COR-L47 (cell line): Measurements from ENCODE around the gene SCLY.
A peak's percentile ranks its signal among the peaks of the same experiment; 100 is the strongest.
"Not testable (repeated sequence)": the region's sequence is repeated elsewhere in the genome, so short reads cannot be mapped to it uniquely, and the experiment has no call there.

Experiments used
- DNase-seq: peaks from one replicate; lab custom pipeline; 2025; lab: John Stamatoyannopoulos, UW

SCLY gene, protein sequence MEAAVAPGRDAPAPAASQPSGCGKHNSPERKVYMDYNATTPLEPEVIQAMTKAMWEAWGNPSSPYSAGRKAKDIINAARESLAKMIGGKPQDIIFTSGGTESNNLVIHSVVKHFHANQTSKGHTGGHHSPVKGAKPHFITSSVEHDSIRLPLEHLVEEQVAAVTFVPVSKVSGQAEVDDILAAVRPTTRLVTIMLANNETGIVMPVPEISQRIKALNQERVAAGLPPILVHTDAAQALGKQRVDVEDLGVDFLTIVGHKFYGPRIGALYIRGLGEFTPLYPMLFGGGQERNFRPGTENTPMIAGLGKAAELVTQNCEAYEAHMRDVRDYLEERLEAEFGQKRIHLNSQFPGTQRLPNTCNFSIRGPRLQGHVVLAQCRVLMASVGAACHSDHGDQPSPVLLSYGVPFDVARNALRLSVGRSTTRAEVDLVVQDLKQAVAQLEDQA

DNA sequence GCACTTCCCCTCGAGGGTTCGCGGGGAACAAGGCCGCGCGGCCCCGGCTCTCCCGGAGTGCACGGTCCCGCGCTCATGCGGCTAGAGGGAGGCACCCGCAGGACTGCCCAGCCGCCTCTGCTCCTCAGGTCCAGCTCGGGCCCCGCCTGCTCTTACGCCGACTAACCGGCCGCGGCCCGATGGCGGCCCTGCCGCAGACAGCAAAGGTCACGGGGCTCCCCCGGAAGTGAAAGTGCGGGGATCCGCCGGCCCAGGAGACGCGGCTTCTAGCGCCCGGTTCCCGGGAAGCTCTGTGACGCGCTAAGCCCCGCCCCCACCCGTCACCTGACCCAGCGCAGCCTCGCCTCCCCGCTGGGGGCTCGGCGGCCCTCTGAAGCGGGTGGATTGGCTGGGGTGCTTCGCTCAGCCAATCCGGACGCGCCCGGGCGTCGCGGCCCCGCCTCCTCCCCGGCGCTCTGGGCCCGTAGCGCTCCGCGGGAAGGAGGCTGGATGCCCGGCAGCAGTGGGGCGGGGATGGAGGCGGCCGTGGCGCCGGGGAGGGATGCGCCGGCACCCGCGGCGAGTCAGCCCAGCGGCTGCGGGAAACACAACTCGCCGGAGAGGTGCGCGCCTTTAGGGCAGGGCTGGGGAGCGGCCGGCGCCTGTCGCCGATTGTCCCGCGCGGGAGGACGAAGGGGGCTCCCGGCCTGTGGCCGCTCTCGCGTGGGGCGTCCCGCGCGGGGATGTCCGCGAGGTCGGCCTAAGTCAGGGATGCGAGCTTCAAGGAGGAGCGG lies at the start of gene SCLY:
TSS of gene SCLY (plus strand) at position 460 of the 773 bp plus-strand sequence. CDS start at position 514, 54 bp downstream.
- peak; percentile 81 for DNase-seq

DNA sequence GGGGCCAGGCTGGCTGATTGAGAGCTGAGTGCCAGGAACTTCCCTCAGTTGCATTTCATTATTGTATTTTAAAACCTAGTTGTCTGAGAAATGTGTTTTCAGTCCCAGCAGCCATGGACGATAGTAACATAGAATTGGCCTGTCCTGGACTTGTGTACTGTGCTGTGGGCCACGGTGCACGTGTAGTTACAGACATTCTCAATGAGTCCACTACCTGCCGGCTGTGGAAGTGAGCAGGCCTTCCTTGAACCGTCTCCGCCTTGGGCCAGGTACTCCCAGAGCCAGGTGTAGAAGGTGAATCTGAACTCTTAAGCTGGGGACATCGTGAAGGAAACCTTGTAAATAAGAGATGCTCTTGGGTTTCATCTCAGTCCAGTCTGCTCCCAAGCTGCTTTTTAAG lies 47.0 kb upstream of the SCLY start:
- no peak for DNase-seq

DNA sequence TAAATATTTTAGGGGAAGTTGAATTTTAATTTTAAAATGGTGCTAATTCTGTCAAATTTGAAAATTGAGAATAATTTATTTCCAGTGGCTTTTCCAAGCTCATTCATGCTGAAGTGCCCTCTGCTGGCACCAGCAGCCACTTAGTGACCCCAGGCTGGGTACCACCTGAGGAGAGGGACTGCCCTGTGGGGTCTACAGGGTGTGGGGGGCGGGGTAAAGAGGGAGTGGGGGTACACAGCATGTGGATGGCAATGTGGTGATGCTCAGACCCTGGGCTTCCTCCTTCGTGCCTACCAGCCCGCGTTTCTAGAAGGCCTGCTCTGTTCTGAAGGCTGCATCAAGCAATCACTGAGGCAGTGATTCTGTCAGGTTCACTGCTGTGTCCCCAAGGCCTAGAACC lies 45.1 kb upstream of the SCLY start:
- no peak for DNase-seq

DNA sequence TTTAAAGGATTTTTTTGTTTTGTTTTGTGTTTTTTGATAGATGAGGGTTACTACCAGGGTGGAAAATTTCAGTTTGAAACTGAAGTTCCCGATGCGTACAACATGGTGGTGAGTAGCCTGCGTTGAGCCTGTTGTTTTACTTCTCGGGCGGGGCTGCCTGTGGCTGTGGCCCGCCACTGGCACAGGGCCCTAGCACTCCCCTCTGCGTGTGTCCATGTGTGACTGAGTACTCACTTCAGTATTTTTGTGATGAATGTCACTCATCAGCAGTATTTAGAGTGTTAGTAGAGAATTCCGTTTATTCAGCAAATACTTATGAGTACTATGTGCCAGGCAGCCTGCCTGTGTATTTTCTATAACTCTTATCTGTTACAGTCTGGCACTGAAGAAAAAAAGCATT lies 44.3 kb upstream of the SCLY start:
- DNase-seq: no peak

DNA sequence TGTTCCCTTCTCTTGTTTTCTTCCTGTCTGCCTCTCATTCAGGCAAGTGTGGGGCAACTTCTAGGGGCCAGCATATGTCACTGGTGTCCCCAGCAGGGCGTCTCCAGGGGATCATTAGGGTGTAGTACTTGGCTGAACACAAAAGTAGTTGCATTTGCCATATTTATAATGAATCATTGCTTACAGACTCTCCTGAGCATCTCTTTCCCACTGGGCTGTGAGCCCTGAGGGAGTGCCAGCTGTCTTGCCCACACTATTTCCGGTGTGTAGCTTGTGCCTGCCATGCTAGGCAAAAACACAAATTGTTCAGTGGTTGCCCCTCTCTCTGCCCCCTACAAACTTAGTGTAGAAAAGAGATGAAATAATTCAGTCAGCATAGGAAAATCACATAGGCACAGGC lies 40.8 kb upstream of the SCLY start:
- DNase-seq: no peak

DNA sequence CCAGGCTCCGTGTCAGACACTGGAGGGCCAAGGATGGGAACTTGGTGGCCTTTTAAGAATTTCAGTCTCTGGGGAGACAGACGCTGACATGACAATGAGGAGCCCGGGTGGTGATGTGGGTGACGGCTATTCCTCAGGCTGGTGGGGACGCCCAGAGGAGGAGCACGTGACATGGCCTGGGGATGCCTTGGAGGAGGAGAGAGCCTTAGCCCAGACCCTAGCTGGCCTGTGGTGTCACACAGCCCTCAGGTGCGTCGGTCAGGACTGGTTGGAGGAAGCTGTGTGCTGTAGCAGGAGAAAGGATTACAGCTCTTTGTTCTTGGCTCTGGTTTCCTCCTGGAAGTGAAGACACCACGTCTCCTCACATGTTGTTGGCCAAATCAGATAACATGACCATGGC lies 40.0 kb upstream of the SCLY start:
- no peak for DNase-seq

DNA sequence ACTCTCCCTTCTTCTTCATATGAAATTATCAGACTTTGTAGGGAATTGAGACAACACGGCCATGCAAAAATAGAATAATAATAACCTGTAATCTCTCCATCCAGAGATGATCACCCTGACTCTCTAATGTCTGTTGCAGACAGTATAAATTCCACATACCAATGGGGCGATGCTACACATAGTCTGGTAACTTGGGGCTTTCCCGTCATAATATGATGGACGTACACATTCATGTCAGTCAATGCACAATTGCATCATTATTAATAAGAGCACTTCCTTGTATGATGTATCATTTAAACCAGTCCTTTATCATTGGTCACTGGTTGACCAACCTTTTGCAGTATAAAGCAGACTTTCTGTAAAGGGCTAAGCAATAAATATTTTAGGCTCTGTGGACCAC lies 39.5 kb upstream of the SCLY start:
- no peak for DNase-seq

DNA sequence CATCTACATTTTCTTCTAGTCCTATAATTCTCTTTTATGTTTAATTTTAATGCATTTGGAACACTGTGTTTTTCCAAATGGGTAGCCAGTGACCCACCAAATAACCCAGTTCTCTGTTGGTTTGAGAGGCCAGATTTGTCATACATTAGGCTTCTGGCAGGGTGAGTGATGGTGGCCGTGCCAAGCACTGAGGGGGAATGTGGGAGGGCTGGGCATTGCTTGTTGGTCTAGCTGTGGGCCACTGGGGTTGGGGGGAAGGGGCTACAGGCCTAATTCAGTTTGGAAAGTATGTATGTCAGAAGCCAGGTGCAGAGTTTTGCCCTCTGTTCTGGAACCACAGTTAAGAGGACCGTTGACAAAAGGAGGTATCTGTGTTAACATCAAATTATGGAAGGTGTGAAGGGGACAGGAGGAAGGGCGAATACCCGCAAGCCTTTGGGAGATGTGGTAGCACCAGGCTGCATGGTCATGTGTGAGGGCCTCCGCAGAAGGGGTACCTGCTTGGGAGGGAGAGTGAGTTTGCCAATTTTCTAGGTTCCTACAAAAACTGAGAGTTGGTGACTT lies 38.1 kb upstream of the SCLY start:
- DNase-seq: no peak

DNA sequence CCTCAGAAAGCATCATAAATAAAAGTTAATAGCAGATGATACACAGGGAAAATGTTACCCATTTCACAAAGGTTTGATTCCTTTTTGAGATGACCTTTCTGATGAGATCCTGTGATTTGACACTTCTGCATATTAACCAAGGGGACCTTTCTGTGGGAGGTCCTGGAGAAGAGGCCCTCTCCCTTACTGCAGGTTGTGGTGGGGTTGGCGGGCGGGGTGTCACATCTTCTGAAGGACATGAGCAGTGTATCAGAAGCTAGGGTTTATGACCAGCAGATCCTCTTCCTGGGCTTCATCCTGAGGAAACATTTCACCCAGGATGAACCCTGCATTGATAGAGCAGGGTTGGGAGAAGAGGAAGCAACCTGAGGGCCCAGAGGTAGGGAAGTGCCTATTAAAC lies 37.2 kb upstream of the SCLY start:
- no peak for DNase-seq

DNA sequence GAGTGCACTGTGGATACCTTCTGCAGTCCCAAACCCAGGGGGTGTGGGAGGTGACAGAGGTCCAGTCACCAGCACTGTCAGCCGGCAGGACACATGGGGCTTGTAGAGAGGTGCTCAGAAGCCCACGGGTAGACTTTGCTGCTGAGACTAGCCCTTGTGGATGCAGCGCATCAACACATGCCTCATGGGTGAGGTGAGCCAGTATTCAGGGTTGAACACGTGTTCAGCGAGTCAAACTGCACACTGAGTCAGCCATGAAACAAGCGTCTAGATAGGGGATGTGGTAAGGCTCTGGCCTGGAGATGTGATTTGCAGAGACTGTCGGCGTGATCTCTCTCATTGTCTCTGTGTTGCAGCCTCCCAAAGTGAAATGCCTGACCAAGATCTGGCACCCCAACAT lies 35.8 kb upstream of the SCLY start:
- no peak for DNase-seq

DNA sequence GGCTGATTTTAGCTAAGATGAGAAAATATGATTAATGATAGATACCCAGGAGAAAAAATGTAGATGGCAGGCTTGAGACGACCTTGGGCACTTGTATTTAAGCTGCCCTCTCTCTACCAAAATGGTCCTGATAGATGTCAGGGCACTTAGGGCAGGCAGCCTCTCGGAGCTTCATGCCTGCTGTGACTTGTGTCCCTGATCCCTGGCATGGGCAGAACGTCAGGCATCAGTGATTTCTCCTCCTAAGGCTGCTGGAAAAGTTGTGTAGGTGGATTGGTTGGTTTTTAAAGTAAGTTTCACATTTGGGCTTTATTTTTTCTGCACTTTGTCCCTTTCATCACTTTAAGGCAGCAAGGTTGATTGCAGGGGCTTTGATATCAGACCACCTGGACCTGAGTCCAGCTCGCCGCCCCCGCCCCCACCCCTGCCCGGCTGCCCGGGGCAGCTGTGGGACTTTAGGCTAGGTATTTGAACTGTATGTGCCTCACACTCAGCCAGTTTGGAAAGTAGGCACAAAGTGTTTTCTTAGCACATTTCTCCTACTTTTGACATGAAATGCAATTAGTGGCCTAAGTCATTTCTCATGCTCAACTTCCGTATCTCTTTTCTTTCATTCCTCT lies 35.0 kb upstream of the SCLY start:
- DNase-seq: no peak

DNA sequence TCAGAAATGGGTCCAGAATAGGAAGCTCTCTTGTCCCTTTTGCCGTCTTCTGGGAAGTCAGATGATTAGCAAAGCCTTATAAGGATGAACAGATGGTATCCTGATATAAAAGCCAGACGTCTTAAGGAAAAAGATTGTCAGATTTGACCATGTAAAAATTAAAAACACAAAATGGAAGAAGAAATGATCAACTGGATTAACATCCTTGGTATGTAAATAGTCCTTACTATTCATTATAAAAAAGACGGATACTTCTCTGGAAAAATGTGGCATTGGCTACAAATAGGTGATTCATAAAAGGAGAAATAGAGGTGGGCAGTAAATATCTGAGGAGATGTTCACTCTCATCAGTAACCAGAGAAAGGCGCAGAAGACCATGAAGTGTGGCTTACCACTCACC lies 33.7 kb upstream of the SCLY start:
- DNase-seq: no peak

DNA sequence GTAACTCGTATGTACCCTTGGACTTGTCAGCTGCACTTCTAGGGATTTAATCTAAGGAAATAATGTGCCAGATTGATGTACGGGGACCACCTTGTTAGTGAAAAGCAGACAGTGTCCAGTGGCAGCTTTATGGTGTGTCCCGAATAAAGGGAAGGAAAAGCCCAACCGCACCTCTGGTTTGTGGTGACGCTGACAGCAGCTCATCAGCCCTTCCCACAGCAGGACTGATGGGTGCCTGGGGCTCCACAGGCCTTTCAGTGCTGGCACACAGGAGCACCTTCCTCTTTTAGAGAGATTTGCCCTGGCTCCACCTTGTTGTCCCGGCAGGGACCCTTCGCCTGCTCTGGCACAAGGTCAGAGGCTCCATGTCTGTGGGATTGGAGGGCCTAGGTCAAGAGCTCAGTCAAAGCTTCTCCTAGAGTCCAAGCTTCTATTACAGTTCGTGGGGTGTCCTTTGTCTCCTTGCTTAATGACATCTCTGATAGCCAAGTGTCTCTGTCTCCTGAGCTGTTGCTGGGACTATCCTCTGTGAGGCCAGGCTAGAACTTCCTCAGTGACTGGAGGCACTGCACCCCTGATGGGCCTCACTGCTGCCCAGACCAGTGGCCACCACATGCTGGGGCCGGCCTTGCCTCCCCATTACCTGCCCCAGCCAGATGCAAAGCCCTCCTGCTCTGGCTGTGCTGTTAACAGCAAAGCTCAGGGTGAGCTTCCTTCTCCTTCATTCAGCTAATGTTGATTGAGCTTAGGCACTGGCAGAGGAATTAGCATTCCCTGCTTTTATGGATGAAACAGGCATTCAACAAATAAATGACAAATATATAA lies 33.0 kb upstream of the SCLY start:
- no peak for DNase-seq

DNA sequence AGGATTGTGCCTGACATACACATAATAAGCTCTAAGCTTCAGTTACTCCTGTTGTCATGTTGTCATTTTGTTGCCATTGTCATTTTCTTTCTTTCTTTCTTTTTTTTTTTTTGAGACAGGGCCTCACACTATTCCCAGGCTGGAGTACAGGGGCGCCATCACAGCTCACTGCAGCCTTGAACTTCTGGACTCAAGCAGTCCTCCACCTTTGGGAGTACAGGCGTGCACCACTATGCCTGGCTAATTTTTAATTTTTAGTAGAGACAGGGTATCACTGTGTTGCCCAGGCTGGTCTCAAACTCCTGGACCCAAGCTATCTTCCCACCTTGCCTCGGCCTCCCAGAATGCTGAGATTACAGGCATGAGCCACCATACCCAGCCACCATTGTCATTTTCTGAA lies 30.9 kb upstream of the SCLY start:
- no peak for DNase-seq

DNA sequence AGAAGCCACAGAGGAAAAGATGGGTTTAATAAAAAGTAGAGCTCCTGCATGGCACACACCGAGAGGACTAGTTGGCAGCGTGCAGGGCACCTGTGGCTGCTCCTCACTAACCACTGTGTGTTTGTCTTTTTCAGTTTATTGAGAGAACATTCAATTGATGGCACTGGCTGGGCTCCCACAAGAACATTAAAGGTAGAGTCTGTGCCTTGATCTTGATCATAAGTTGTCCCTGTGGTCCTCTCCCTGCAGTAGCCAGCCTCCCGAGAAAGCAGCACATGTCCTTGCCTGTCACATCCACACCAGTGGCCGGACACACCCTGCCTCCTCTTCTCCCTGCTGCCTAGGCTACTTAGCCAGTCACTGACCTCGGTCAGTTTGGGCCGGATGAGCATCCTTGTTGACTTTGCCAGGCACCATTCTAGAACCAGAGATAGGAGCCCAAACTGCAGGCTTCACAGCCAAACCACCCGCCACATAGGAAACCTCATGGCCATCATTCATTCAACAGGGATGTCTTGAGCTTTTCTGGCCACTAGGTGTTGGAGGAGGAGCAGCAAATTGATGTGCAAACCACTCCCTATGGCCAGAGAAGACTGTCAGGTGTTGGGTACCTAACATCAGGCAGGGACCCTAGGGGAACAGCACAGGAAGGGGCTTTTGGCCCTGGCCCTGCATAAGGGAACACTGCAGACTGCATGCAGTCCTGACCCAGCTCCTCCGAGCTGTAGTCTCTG lies 30.2 kb upstream of the SCLY start:
- no peak for DNase-seq

DNA sequence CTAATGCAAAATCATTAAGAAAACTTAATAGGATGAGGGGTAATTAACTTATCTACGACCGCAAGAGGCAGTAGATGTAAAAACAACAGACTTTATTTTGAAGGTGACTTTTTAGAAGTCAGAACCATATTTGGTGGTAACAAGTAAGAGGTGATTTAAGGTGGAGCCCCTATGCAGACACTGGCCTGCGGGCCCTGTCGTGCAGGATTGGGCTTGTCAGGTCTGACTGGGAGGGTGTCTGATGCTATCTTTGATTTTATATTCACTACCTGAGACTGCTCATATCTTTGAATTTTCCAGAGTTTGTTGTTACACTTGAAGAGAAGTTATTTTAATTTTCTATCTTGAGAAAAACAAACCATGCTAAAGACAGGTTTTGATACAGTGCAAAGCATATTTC lies 29.1 kb upstream of the SCLY start:
- DNase-seq: no peak

DNA sequence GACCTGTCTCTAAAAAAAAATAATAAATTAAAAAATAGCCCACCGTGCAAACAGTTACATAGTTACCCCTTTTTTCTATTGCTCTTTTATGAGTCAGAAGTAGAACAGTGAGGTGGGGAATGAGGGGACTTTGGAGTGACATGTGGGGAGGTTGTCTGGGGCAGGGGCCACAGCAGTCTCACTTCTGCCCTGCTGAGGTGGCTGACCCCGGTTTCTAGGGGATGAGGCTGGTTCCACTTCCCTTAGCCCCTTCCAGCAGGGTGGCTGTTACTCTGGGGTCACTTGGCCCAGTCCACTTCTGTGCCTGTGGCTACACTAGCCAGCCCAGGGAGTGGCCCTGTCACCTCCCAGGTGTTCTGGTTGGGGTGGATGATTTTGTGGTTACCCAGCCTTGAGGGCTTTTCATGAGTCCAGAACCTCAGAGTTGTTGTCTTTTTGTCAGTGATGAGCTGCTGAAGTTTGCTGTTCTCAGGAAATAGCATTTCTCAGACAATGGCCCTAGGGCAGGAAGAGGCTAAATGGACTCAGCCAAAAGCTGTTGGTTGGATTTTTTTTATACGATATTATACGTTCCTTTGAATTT lies 28.0 kb upstream of the SCLY start:
- no peak for DNase-seq

DNA sequence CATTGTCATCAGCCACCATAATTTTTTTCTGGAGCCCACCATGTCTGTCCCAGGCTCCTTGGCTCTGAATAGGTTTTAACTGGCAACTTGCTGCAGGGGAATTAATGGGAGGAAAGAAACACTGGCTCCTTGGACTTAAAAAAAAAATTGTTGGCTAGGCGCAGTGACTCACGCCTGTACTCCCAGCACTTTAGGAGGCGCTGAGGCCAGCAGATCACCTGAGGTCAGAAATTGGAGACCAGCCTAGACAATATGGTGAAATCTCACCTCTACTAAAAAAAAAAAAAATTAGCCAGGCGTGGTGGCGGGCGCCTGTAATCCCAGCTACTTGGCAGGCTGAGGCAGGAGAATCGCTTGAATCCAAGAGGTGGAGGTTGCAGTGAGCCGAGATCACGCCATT lies 26.8 kb upstream of the SCLY start:
- DNase-seq: not testable (repeated sequence)

DNA sequence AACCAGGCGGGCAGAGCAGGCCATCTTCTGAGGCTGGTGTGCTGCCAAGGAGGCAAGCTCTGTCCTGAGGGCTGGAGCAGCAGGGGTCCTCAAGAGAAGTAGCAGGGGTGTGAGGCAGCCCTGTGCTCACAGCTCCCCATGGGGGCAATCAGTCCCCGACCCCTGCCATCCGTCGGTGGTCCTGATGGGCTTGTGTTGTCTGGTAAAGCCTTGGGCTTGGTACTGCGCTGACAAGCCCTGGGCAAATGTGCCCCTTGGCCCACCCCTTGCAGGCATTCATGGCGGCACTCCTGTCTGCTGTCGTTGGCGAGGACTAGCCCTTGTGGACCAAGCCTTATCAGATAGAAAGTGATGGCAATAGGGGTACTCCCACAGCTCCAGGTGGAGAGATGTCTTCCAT lies 22.6 kb upstream of the SCLY start:
- no peak for DNase-seq

DNA sequence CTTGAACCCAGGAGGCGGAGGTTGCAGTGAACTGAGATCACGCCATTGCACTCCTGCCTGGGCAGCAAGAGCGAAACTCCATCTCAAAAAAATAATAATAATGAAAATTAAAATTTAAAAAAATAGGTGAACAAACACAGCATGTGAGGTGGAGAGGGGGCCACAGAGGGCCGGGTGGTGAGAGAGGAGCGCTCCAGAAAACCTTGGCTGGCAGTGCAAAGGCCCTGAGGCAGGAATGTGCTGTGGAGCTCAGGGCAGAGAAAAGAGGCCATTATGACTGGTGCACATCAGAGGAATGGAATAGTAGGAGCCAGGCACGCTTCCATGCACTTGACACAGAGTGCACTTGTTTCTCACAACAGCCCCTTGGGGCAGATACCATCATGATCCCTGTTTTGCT lies 21.6 kb upstream of the SCLY start:
- no peak for DNase-seq

DNA sequence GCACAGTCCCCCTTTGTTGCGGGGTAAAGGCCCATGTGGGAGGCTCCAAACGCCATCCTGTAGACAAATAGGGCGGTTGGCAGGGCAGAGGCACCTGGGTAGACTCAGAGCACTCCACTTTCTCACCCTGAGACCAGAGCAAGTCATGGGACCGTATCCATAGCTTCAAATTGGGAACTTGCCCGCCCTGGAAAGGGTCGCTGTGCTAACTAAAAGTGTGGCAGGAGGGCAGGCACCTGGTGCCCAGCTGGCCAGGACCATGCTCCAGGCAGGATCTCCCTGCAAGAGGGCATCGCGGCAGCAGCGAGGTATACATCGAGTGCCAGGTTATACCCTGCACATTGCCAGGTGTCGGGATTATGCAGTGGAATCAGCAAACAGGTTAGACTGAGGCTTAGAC lies 20.8 kb upstream of the SCLY start:
- DNase-seq: no peak
